HG03097 (cell line): ENCODE data around the gene FBXO41.

Experiments used
- ATAC-seq: cut with Tn5 transposase; IDR thresholded peaks from one replicate; pipeline ENCODE4 v1.9.1; 2021; ENCODE audit not compliant: unreplicated experiment, low FRiP score

Gene FBXO41

GRCh38 chr2:73290049-73290839, 6.0 kb upstream of the FBXO41 start:
- no peak for ATAC-seq

GRCh38 chr2:73289304-73289703, 5.0 kb upstream of the FBXO41 start:
- ATAC-seq = no peak

GRCh38 chr2:73286134-73286655, 1.9 kb upstream of the FBXO41 start:
- ATAC-seq = no peak

- peak; percentile 52 for ATAC-seq
Measured at GRCh38 chr2:73285159-73285739, 971 bp upstream of the FBXO41 start.

GRCh38 chr2:73283545-73284295, 558 bp downstream of the FBXO41 start:
- ATAC-seq = peak; percentile 10

- no peak for ATAC-seq
Measured at GRCh38 chr2:73282924-73283544, 1.2 kb downstream of the FBXO41 start.

GRCh38 chr2:73281244-73281643, 3.0 kb downstream of the FBXO41 start:
- no peak for ATAC-seq

- no peak for ATAC-seq
Measured at GRCh38 chr2:73279852-73280251, 4.4 kb downstream of the FBXO41 start.

GRCh38 chr2:73272270-73272669, 12.0 kb downstream of the FBXO41 start:
- no peak for ATAC-seq

GRCh38 chr2:73269686-73270465, 14.4 kb downstream of the FBXO41 start:
- ATAC-seq = no peak

- no peak for ATAC-seq
Measured at GRCh38 chr2:73268830-73269685, 15.2 kb downstream of the FBXO41 start.

- ATAC-seq = no peak
Measured at GRCh38 chr2:73268366-73268829, 15.9 kb downstream of the FBXO41 start.

GRCh38 chr2:73267008-73267407, 17.3 kb downstream of the FBXO41 start:
- ATAC-seq = no peak

- ATAC-seq = no peak
Measured at GRCh38 chr2:73266061-73266901, 18.0 kb downstream of the FBXO41 start.

- ATAC-seq = no peak
Measured at GRCh38 chr2:73265298-73266060, 18.8 kb downstream of the FBXO41 start.

- no peak for ATAC-seq
Measured at GRCh38 chr2:73264783-73265182, 19.5 kb downstream of the FBXO41 start.

GRCh38 chr2:73264332-73264606, 20.0 kb downstream of the FBXO41 start:
- ATAC-seq = no peak
